GM18520 (cell line): Measurements from ENCODE around the gene ZNF366.

Experiments used
- ATAC-seq: cut with Tn5 transposase; IDR thresholded peaks from one replicate; pipeline ENCODE4 v1.9.1; 2021; ENCODE audit not compliant: unreplicated experiment

ZNF366 gene

DNA sequence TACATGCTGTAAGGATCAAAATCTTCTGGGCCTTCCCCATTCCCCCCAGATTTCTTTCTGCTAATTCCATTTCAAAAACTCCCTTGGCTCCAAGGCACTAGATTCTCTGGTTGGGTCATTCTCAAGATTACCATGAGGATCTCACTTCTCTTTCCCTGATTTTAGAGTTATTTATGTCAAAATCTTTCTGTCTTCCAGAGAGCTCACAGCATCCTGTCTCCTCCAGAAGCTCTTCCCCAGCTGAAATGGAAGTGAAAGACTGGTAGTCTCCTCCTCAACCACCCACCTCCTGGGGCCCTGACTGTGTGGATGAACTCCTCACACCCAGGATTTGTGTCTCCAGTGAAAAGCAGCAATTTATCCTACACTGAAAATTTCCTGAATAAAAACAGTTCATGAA lies 11.9 kb upstream of the ZNF366 start:
- ATAC-seq = no peak

DNA sequence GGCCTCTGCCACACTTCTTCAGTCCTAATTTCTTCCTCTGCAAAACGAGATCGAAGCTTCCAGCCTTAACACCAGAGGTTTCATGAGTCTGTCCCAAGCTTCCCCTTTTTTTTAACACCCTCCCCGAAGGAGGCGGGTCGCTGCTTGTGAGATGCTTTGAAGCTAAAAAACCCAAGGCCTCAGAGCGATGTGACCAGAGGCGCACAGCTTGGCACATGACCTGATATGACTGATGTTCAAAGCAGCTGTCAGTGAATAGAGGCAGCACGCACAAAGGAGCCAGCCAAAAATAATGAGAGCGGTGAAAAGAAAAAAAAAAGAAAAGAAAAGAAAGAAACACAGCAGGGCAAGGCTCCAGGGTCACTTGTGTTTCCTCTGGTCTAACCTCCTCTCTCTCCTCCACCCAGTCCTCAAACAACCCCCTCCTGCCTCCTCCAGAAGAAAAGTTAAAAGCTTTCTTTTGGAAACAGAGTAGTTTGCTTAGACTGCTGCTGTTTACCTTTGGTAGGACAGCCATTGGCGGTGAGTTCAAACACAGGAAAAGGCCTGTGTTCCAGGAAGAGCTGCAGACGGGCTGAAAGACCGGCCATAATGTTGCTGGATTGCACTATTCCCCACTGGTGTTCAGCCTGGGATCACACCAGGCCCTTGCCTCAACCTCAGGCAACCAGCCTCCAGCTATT lies 10.9 kb upstream of the ZNF366 start:
- no peak for ATAC-seq

DNA sequence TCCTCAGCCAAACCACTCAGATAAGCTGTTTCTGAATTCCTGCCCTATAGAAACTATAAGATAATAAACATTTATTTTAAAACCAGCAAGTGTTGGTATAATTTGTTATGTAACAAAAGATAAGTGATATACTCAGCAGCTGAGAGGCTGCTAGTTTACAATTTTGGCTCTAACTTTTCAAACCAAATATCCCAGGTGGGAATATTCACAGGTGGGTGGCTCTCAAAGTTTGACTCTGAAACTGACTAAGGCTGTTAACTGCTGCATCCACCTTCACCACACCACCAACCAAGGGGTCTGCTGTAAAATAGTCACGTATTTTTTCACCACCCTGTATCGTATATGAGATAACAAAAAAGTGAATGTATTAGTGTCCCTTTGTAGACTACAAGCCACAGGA lies 9.7 kb upstream of the ZNF366 start:
- ATAC-seq = no peak

DNA sequence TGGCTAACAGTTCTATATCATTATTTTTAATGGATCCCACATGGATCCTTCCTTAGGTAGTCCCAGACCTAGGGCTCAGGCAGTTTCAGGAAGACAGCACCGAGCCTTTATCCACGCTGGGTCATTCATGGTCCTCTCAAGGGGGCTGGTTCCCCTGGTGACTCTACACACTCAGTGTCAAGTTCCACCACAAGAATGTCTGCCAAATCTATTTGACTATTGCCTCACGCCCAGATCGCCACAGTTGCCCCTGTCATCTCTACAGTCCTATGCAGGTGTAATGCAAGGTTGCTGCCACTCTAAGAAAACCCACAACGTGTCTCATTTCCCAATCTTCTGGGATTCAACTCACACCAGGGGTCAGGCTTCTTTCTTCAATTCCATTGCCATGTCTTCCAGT lies 8.0 kb upstream of the ZNF366 start:
- no peak for ATAC-seq

DNA sequence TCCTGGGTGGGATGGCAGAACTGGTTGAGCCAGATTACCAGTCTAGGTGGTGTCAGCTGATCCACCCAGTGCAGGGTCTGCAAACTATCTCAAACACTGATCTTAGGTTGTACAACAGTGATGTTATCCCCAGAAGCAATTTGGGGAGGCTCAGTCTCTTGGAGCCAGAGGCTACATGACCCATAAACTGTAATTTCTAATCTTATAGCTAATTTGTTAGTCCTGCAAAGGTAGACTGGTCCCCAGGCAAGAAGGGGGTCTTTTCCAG lies 5.3 kb upstream of the ZNF366 start:
- ATAC-seq = no peak

DNA sequence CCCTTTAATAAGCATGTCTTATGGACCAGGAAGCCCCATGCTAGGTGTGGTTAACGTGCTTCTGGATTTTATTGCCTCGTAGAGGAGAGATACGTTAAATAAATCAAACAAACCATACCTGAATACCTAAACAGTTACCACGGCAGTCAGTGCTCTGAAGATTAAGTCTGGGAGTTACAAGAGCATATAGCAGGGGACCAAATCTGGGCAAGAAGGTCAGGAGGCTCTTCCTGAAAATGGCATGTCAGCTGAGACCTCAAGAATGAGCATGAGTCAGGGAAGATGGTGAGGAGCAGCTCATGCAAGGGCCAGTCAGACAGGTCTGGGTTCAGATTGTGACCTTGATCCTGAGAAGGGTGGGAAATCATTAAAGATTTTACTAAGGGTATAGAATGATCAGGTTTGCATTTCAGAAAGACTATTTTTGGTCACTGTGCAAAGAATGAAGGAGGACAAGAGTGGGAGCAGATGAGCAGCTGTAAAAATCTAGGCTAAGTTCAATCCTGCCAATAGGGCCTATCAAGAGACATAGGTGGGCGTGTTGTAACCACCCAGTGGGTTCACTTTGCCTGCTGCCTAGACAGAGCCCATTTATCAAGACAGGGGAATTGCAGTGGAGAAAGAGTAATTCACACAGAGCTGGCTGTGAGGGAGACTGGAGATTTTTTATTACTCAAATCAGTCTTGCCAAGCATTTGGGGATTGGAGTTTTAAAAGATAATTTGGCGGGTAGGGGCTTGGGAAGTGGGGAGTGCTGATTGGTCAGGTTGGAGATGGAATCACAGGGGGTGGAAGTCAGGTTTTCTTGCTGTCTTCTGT lies 4.8 kb upstream of the ZNF366 start:
- no peak for ATAC-seq

DNA sequence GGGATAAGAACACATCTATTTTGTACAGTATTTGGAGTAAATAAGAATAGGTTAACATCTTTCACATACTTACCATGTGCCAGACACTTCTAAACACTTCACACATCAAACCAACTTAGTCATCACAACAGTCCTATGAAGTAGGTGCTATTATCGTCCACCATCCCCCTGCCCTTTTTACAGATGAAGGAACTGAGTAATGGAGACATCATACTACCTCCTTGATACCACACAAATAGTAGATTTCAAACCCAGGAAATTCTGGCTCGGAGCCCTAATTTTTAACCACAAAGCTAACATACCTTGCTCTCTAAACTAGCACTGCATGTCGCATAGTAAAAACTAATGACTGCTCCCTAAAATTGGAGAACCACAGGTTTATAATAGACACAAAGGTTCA lies 4.2 kb upstream of the ZNF366 start:
- ATAC-seq = no peak

DNA sequence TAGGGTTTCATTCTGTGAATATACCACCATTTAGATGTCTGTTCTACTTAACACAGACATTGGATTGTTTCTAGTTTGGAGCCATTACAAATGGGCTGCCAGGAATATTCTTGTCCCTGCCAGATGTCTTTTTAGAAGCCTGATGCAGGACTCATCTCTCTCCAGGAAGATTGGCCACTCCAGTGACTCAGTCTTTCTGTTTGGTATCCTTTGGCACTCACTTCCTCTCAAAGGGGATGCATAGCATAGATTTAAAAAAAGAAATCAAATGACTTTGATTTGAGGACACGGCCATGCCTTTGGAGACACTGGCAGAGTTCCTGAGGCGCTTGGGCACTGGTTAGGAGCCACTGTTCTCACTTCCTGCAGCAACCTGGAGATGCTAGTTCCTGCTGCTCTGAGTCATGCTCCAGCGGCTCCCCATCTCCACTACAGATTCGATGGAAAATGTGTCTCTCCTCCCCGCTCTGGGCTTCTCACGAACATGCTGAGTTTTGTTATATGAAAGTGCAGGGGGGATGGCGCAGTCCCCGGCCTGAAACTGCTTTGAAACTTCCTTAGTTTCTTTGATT lies 3.5 kb upstream of the ZNF366 start:
- no peak for ATAC-seq

DNA sequence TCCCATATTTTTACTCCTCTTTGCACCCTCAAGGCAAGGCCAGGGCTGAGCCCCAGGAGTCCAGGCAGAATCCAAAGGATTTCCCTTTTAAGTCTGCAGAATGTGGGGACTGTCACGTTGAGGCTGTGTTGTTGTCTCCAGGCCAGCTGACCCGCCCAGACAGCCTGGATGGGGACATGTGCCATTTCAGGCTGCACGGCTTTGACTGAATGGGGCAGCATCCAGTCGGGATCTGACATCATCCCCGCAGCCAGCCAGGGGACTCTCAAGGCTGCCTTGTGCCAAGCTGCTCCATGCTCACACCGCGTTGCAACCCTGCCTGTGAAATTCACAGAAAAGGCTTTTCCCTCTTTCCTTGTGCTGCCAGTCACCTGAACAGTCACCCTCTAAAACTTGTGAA lies 2.2 kb upstream of the ZNF366 start:
- no peak for ATAC-seq

DNA sequence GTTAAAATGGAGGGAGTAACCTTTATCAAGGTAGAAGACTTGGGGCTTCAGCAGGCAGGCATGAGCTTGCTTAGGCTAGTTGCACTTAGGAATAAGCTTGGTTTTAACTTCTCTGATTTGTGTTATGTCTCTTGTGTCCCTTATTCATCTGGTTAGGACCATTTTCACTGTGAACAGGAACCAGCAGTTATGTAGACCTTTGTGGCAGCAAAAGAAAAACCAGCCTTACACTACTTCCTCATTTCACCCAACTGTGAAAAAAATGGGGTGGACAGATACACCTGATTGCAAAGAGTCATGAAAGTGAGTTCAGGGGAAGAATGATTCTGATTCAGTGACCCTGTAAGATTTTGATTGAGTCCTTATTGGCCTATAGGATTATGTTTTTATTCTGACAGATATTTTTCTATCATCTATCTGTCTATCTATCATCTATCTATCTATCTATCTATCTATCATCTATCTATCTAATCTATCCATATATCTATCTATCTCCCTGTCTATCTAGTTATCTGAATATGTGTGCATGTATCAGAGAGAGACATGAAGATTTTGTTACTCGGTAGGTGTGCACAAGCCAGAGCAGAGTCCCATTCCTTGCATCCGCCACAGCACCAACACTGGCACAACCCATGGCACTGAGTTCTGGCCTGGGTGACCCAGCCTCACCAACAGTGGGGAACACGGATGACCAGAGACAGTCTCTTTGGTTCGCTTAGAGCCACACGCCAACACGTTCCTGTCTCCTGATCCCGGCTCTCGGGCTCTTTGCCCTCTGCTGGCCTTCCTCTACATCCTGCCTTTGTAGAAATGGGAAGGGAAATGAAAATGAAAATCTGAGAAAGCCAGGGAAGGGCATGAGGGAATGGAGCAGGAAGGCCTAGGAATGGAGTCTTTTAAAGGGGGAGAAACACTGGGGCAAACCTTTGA lies 1.3 kb upstream of the ZNF366 start:
- ATAC-seq = peak; percentile 86

DNA sequence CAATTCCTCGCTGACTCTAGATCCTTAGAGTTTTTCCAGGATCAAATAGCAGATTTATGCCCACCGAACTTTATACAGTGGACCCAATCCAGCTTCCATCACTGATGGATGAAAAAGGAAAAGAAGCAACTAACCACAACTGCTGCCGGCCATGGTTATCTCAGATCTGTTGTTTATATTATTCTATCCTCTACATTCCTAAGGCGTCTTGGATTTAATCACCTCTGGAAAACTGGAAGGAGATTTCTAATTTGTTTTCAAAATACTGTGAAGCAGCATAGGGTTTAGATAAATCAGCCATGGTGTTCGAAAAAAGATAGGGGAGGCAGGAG lies 663 bp upstream of the ZNF366 start:
- ATAC-seq = no peak

DNA sequence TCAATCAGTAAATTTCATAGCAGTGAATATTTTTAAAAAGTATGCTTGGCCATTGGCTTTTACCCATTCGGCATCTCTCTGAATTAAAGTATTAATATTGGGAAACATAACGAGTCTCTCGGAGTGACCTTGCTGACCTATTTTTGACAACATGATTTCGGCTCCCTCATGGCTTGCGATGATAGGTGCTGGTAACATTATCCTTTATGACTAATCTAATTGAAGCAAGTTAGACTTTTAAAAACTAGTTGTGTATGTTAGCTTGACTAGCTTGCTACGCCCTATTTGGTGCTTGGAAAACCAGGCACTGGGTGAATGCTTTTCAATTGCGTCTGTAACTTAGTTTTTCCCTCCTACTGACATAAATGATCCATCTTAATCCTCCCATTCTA lies 1.1 kb downstream of the ZNF366 start:
- no peak for ATAC-seq

DNA sequence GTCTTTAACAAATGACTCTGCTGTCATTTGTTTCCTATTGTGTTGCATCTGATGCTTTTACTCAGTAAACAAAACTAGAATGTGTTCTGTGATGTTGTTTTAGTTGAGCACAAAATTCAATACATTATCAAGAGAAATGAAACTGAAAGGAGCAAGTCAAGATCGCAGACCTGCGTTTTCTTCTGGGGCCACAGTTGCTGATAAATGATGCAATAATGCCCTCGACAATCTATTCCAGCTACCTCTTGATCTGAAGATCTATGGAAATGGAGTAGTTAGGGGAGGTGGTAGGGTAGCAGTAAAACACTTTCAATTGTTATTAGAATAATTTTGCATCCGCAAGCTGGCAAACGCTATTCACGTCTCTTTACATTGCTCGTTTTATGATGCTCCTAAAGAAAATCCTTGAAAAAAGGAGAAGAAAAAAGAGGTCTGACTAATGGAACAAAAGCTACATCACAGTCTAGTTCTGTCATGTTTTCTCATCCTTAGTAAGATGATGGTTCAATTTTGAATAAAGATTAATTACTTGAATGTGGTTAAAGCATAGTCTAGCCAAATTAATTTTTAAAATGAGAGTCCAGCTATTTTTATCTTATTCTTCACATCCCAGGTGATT lies 1.6 kb downstream of the ZNF366 start:
- no peak for ATAC-seq

DNA sequence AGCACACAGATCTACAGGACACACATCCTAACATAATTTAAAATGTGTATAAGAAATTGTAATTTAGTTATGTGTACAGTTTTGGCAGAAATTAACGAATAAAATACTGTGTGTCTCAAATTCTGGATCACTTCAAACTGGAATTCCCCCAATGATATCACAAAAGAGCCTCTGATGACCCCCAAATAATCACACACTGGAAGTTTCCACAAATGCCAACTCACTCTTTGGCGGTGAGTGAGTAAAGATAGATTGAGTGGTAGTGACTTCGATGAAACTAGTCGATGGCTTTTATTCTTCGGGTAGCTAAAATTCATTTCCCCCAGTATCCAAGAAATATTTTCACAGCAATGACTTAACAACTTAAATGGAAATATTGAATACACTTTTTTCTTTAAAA lies 2.2 kb downstream of the ZNF366 start:
- no peak for ATAC-seq

DNA sequence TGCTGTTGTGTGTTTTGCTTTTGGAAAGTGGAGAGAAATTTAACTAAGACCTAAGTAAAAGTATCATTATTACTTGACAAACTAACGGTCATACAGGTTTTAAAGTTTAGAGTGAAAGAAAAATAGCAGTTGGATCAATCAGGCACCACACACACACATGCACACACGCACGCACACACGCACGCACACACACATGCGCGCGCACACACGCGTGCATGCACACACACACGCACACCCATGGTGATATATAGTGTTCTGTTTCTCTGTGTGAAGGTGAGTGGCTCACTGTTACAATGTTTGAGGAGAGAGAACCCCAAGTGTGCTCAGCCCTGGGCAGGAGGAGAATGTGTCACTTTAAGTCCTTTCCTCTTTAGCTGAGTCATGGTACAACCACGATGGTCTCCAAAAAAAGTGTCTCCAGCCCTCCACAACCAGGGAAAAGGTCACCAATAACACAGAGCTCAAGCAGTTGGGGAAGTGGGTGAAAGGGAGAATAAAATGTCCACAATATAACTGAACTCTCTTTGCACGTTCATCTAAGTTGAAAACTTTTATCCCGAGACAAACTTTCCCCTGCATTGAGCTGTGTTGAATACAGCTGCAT lies 3.2 kb downstream of the ZNF366 start:
- no peak for ATAC-seq

DNA sequence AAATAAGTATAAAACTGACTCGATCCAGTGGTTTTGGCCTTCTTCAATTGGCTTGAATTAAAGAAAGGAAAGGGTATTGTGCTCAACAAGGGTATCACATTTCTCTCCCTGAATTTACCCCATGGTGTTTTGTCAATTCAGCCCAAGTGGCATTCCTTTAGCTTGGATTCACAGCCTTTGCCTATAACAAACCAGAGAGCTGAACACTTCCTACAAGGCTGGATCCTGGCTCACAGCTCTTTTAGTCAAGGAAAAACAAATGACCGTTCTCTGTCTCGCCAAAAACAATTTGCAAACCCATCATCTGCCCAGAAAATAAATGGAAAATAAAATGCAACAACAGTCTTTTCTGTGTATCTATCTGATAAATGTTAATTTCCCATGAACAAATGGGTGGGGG lies 5.7 kb downstream of the ZNF366 start:
- no peak for ATAC-seq

DNA sequence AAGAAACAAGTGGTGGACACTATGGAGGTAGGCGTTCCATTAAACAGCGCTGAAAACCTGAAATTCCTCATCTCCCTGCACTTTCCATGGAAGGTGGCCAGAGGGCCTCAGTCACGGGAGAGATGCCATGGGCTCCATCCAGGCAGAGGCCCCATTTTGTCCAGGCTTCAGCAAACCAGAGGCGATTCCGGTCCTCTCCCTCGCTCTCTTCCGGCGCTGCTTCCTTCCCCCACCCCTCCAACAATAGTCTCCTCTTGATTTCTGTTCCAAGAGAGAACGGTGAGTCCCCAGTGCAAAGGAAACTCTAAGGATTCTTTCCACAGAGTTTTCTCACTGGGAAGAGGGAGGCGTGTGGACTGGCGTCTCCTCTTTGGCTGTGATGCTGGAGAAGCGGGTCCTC lies 7.5 kb downstream of the ZNF366 start:
- ATAC-seq = no peak

DNA sequence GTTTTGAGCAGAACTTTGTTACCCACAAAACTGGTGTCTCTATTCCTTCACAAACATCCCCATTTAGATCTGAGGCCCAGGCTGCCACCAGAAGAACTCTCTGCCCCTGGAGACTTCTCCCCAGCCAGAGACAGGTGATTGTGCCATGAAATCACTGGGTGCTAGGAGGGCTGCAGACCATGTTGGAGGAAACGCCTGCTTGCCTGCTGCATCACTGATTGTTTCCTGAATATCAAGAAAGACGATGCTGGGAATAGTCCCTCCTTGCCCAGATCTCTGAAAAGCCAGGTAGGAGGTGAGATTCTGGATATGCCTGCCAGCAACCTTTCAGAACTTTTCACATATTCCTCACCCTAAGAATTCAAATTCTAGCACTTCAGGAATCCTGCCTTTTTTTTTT lies 8.1 kb downstream of the ZNF366 start:
- no peak for ATAC-seq

DNA sequence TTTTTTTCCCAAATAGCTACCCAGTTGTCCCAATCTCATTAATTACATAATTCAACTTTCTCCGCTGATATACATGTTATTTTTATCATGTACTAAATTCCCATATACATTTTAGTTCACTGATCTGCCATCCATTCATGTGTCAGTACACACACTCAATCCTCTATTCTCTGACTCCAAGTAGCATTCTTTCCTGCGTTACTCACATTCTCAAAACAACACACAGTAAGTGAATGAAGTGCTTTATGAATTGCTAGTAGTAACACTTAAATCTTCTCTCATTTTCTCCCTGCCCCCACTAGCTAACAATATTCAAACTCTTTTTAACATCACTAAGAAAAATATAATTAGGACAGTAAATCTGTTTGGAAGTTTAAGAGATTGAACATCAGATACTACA lies 8.9 kb downstream of the ZNF366 start:
- ATAC-seq = no peak

DNA sequence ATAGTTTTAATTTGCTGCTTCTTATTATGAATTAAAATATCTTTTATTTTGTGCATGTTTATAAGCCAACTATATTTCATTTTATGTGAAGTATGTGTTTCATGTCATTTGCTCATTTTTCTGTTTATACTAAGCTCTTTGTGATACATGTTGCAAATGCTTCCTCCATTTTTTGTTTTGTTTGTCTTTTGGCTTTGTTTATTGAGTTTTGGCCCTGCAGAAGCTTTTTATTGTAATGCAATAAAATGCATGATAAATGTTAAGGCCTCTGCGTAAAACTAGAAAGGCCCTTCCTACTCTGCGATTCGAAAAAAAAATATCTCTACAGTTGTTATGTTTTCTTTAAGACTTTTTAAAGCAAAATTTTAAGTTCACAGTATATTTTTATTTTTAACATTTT lies 9.4 kb downstream of the ZNF366 start:
- ATAC-seq = no peak

DNA sequence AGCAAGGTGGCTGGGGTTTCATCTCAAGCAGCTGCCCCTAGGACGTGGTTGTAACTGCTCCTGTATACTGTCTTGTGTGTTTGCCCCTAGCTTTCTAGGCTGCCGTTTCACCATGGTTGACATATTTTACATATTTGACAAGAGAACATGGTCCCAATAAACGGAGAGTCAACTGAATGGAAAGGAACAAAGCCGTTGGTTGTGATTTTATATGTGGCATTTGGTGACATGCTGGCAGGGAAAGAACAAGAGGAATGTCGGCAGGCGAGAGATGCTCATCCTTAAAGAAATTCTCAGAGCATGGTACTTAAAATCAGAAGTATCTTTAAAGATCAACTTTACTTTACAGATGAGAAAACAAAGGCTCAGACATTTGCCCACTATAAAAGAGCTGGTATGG lies 11.8 kb downstream of the ZNF366 start:
- ATAC-seq = no peak
